ENCODE data around the gene CCDC182. TPM values are rescaled to one million over a fixed set of nuclear protein-coding genes. Genes with fewer than 3 reads are reported as not detected.
A peak's percentile ranks its signal among the peaks of the same experiment; 100 is the strongest.

Gene CCDC182
- total and polyA plus RNA-seq, 12 donors: not detected

- Histone ChIP-seq H3K4me3 (no peak overlapping the region), H3K4me1 (replicated peaks in 1 of 2) (peaks cover 0 to 14% of the 10 kb centered on the region in 2 donors), H3K27ac (no peak overlapping the region), H3K9me3 (replicated peaks in 1 of 3) (no peaks in the 10 kb centered on the region), H3K36me3 (replicated peaks in 1 of 2) (no peaks in the 10 kb centered on the region), H3K27me3 (no peaks in the 10 kb centered on the region)
- TF ChIP-seq, protein P1, sequence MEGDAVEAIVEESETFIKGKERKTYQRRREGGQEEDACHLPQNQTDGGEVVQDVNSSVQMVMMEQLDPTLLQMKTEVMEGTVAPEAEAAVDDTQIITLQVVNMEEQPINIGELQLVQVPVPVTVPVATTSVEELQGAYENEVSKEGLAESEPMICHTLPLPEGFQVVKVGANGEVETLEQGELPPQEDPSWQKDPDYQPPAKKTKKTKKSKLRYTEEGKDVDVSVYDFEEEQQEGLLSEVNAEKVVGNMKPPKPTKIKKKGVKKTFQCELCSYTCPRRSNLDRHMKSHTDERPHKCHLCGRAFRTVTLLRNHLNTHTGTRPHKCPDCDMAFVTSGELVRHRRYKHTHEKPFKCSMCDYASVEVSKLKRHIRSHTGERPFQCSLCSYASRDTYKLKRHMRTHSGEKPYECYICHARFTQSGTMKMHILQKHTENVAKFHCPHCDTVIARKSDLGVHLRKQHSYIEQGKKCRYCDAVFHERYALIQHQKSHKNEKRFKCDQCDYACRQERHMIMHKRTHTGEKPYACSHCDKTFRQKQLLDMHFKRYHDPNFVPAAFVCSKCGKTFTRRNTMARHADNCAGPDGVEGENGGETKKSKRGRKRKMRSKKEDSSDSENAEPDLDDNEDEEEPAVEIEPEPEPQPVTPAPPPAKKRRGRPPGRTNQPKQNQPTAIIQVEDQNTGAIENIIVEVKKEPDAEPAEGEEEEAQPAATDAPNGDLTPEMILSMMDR (IDR thresholded peaks at IDR 0.05): no peak
- TF ChIP-seq POLR2A (IDR thresholded peaks at IDR 0.05): no peak
- intact Hi-C loops (cut with DNase I): loop anchor here (5.0 to 10.0 kb wide), 4 partner anchors 75 to 622 kb away; no protein-coding TSS in a partner anchor
- WGBS, 4 donors: 86 to 92% (median 89%) methylated on average over 3 of the region's 3 CpGs
- no peak for DNase-seq
These were observed 4.6 kb upstream of the CCDC182 start for GRCh38 chr17:57749701-57750100.

DNA sequence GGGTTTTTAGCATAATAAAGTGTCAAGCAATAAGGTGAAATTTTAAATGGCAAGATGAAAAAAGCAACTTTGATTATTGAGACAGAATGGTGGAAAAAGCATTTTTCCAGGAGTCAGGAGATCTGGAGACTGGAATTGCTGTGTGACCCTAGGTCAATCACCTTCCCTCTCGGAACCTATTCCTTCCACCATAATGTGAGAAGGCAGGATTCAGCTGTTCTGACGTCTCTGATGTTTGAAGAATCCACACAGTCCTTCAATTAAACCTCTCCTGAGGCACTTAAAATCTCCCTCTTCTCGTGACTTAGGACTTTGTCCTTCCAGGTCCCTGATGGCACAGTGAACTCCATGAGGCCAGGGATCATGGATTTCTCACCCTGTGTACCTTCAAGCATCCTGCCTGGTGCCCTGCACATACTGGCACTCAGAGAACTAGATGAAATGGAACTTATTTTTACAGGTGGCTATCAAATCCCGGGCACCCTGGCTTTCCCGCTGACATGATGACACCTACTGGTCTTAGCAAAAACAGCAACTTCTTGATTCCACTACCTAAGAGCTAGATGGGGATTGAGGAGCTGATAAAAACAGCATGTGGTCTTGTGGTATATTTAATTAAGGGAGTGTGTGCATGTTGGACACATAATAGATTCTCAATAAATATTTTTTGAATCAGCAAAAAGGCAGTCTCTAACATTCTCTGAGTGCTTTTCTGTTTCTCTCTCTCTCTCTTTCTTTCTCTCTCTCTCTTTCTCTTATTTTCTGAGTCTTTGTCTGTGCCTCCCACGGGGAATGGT lies 2.3 kb upstream of the CCDC182 start:
- intact Hi-C loops (cut with DNase I): loop anchor here (5.0 to 10.0 kb wide), 4 partner anchors 73 to 620 kb away; no protein-coding TSS in a partner anchor
- Histone ChIP-seq H3K36me3 (replicated peaks in 1 of 2) (no peaks in the 10 kb centered on the region), H3K4me3 (no peak overlapping the region), H3K27me3 (no peaks in the 10 kb centered on the region), H3K4me1 (replicated peaks in 1 of 2) (peaks cover 0 to 14% of the 10 kb centered on the region in 2 donors), H3K9me3 (replicated peaks in 1 of 3) (no peaks in the 10 kb centered on the region), H3K27ac (no peak overlapping the region)
- WGBS, 4 donors: 24 to 30% (median 27%) methylated on average over 6 of the region's 6 CpGs
- TF ChIP-seq, protein P1 (IDR thresholded peaks at IDR 0.05): peak; percentile 49 to 80 (median 74)
- no peak for TF ChIP-seq POLR2A (IDR thresholded peaks at IDR 0.05)
- DNase-seq: peak; percentile 39 to 80 (median 60)

GRCh38 chr17:57746221-57746620 lies 1.1 kb upstream of the CCDC182 start:
- Histone ChIP-seq H3K9me3 (replicated peaks in 1 of 3) (no peaks in the 10 kb centered on the region), H3K27me3 (no peaks in the 10 kb centered on the region), H3K27ac (no peak overlapping the region), H3K4me1 (replicated peaks in 1 of 2) (peaks cover 0 to 11% of the 10 kb centered on the region in 2 donors), H3K4me3 (no peak overlapping the region), H3K36me3 (replicated peaks in 1 of 2) (no peaks in the 10 kb centered on the region)
- intact Hi-C loops (cut with DNase I): loop anchor here (5.0 to 10.0 kb wide), 4 partner anchors 71 to 619 kb away; no protein-coding TSS in a partner anchor
- no peak for TF ChIP-seq POLR2A (IDR thresholded peaks at IDR 0.05)
- TF ChIP-seq, protein P1 (IDR thresholded peaks at IDR 0.05): no peak
- no peak for DNase-seq

- intact Hi-C loops (cut with DNase I): loop anchor here (5.0 to 10.0 kb wide), 5 partner anchors 70 to 617 kb away; no protein-coding TSS in a partner anchor
- WGBS, 4 donors: 90 to 93% (median 91%) methylated on average over 23 to 26 of the region's 26 CpGs
- H3K9me3 ChIP-seq (replicated peaks in 1 of 3): no peaks in the 10 kb centered on the region
These were observed 616 bp downstream of the CCDC182 start for GRCh38 chr17:57744195-57745170.

More at GRCh38 chr17:57744195-57745170, 616 bp downstream of the CCDC182 start:
- no peak overlapping the region for H3K4me3 ChIP-seq
- no peak for DNase-seq
- H3K27ac ChIP-seq: no peak overlapping the region
- no peak for TF ChIP-seq POLR2A (IDR thresholded peaks at IDR 0.05)
- TF ChIP-seq, protein P1 (IDR thresholded peaks at IDR 0.05): no peak
- no peaks in the 10 kb centered on the region for H3K27me3 ChIP-seq
- H3K4me1 ChIP-seq (replicated peaks in 1 of 2): no peaks in the 10 kb centered on the region
- no peaks in the 10 kb centered on the region for H3K36me3 ChIP-seq (replicated peaks in 1 of 2)
